Liver (tissue), 9 donors: ENCODE measurements around the gene ZNF664. TPM values are rescaled to one million over a fixed set of nuclear protein-coding genes. Genes with fewer than 3 reads are reported as not detected.

Experiments
- DNase-seq: peaks from one replicate; pipeline ENCODE4 v3.0.0-alpha.2; 2017; ENCODE audit warnings: low spot score
- H3K27ac ChIP-seq, 2 donors: one replicate each; pipeline ENCODE4 v1.7.0; 2013; ENCODE audit warnings: inconsistent platforms in 2 of 2, low read length in 2 of 2, control low read depth in 1 of 2, low read depth in 1 of 2, mild to moderate bottlenecking in 1 of 2
- H3K27me3 ChIP-seq, 4 donors: one replicate each; pipeline versions ENCODE4 v1.6.1 to v1.7.0; 2013; ENCODE audit warnings: low read length in 3 of 4, inconsistent platforms in 1 of 4, mild to moderate bottlenecking in 1 of 4, moderate library complexity in 1 of 4; ENCODE audit not compliant: control insufficient read depth in 4 of 4, insufficient read depth in 4 of 4
- H3K36me3 ChIP-seq, 4 donors: one replicate each; pipeline versions ENCODE4 v1.6.1 to v1.7.0; 2013; ENCODE audit warnings: low read length in 3 of 4, mild to moderate bottlenecking in 3 of 4, low read depth in 1 of 4, moderate library complexity in 1 of 4; ENCODE audit not compliant: control insufficient read depth in 4 of 4, insufficient read depth in 3 of 4
- H3K4me1 ChIP-seq, 4 donors: one replicate each; pipeline versions ENCODE4 v1.6.1 to v1.7.0; 2013; ENCODE audit warnings: low read length in 3 of 4, mild to moderate bottlenecking in 3 of 4, moderate library complexity in 1 of 4; ENCODE audit not compliant: control insufficient read depth in 4 of 4, insufficient read depth in 4 of 4
- H3K4me3 ChIP-seq, 3 donors: one replicate each; pipeline versions ENCODE4 v1.6.1 to v1.7.0; 2013; ENCODE audit warnings: low read length in 3 of 3, control low read depth in 1 of 3, low read depth in 1 of 3, mild to moderate bottlenecking in 1 of 3
- H3K9ac ChIP-seq, 2 donors: one replicate each; pipeline ENCODE4 v1.7.0; 2013; ENCODE audit warnings: low read length in 2 of 2, mild to moderate bottlenecking in 2 of 2, moderate library complexity in 2 of 2, control low read depth in 1 of 2, low read depth in 1 of 2
- H3K9me3 ChIP-seq, 4 donors: one replicate each; pipeline versions ENCODE4 v1.6.1 to v1.7.0; 2013; ENCODE audit warnings: low read length in 3 of 4; ENCODE audit not compliant: control insufficient read depth in 4 of 4
- EGR1 ChIP-seq, 2 donors: IDR thresholded peaks; 2 replicates each; pipeline ENCODE4 v1.6.1; 2016 to 2018; ENCODE audit warnings: antibody characterized with exemption in 2 of 2, low read depth in 2 of 2
- FOXA2 ChIP-seq: IDR thresholded peaks from 2 replicates; pipeline ENCODE4 v1.6.1; 2016; ENCODE audit warnings: antibody characterized with exemption
- GABPA ChIP-seq, 2 donors: IDR thresholded peaks in 1 of 2; conservative IDR thresholded peaks in 1 of 2; 2 replicates each; pipeline ENCODE4 v1.6.1; 2016; ENCODE audit warnings: antibody characterized with exemption in 2 of 2, mild to moderate bottlenecking in 1 of 2, moderate library complexity in 1 of 2
- HNF4G ChIP-seq: IDR thresholded peaks from 2 replicates; pipeline ENCODE4 v1.6.1; 2016; ENCODE audit warnings: antibody characterized with exemption
- JUND ChIP-seq, 2 donors: IDR thresholded peaks; 2 replicates each; pipeline ENCODE4 v1.6.1; 2016; ENCODE audit warnings: antibody characterized with exemption in 2 of 2
- NR2F2 ChIP-seq: IDR thresholded peaks from 2 replicates; pipeline ENCODE4 v1.6.1; 2016; ENCODE audit warnings: antibody characterized with exemption
- RAD21 ChIP-seq, 2 donors: IDR thresholded peaks; 2 replicates each; pipeline ENCODE4 v1.6.1; 2016; ENCODE audit warnings: antibody characterized with exemption in 2 of 2, mild to moderate bottlenecking in 2 of 2
- RXRA ChIP-seq, 2 donors: IDR thresholded peaks; 2 replicates each; pipeline ENCODE4 v1.6.1; 2017 to 2018; ENCODE audit warnings: antibody characterized with exemption in 2 of 2, mild to moderate bottlenecking in 1 of 2
- SP1 ChIP-seq: IDR thresholded peaks from 2 replicates; pipeline ENCODE4 v1.6.1; 2018; ENCODE audit warnings: antibody characterized with exemption, mild to moderate bottlenecking
- TAF1 ChIP-seq: conservative IDR thresholded peaks from 2 replicates; pipeline ENCODE4 v1.6.1; 2016; ENCODE audit warnings: antibody characterized with exemption, mild to moderate bottlenecking
- YY1 ChIP-seq: IDR thresholded peaks from 2 replicates; pipeline ENCODE4 v1.6.1; 2016; ENCODE audit warnings: antibody characterized with exemption, mild to moderate bottlenecking
- WGBS: extraction: QIAGEN DNeasy Blood & Tissue Kit; methylation state at CpG from one replicate; pipeline ENCODE4 v1.1.7; 2013; 5-methylcytosine and 5-hydroxymethylcytosine counted together
- polyA plus RNA-seq, 2 donors: library from polyadenylated mRNA; stranded (reverse) in 1 of 2; unstranded in 1 of 2; fragments of 200-250 nt in 1 of 2; fragments of >200 nt in 1 of 2; fragmentation: Nextera tagmentation in 1 of 2; extraction: Ambion mirVana in 1 of 2; gene quantifications; one replicate each; pipeline versions ENCODE4 v1.2.1 to v1.2.3, GENCODE V29; 2013 to 2015
- total RNA-seq, 2 donors: library from RNA; depleted of rRNA; stranded (reverse); fragments of >200 nt; gene quantifications; one replicate each; pipeline ENCODE4 v1.2.3, GENCODE V29; 2014
- TF ChIP-seq, protein P1 (sequence below): IDR thresholded peaks from 2 replicates; pipeline ENCODE4 v1.6.1; 2016; ENCODE audit warnings: antibody characterized with exemption
- TF ChIP-seq, protein P2 (sequence below): IDR thresholded peaks from 2 replicates; pipeline ENCODE4 v1.6.1; 2016; ENCODE audit warnings: antibody characterized with exemption
- TF ChIP-seq, protein P3 (sequence below): IDR thresholded peaks from 2 replicates; pipeline ENCODE4 v1.6.1; 2016; ENCODE audit warnings: antibody characterized with exemption
- TF ChIP-seq, protein P4 (sequence below): fragments of 150-350 bp; IDR thresholded peaks from 2 replicates; pipeline ENCODE4 v1.5.1; 2017; ENCODE audit warnings: improper control_type of control experiment, low read depth, low read length; ENCODE audit not compliant: missing input control
- TF ChIP-seq, protein P5 (sequence below): IDR thresholded peaks from 2 replicates; pipeline ENCODE4 v1.6.1; 2016; ENCODE audit warnings: antibody characterized with exemption, mild to moderate bottlenecking
- donor health status: healthy.
- donor health status: healthy.
- donor health status: healthy.
- donor health status: healthy.
- donor health status: healthy.

ZNF664 gene
- total and polyA plus RNA-seq, 4 donors: 7.2 to 40.3 (median 29.6) TPM

DNA sequence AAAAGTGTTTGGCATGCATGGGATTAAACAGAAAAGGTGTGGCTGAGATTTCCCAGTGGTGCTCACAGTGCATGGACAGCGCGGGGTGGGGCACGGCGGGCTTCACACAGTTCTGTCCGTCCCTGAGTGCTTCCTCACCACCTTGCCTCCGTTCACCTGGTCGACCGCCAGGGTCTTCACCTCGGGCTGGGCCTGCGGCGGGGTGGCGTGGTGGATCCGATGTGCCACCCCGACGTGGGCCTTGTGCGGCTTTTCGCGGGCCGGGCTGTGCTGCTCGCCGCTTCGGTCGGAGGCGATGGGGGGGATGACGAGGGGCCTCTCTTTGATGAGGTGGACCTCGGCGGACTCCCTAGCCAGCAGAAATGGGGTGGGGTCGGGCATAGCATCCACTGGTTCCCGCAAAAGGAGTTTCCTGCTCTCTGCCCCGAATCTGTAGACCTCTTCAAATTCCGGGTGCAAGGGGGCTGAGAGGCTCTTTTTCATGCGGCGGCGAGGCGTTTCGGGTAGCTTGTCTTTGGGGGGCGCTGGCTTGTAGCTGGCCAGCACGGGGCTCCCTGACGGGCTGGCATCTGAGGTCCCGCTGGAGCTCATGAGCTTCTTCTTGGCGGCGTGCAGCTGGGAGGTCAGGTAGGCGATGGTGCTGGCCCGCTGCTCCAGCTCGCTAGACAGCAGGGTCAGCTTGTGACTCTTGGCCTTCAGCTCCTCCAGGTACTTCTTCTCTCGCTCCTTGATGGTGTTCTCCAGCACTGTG, 35.9 kb upstream of the ZNF664 start:
- Histone ChIP-seq H3K4me3 (no peak overlapping the region), H3K27ac (peak overlapping the region in 1 of 2 donors; percentile 29), H3K36me3 (peaks cover 5 to 17% (median 7%) of the 10 kb centered on the region in 4 donors), H3K4me1 (peaks cover 0 to 1% (median 0%) of the 10 kb centered on the region in 4 donors), H3K9ac (no peak overlapping the region), H3K9me3 (peaks cover 0 to 2% (median 0%) of the 10 kb centered on the region in 4 donors), H3K27me3 (no peaks in the 10 kb centered on the region)
- WGBS: 96% methylated on average over 46 of the region's 46 CpGs
- no peak for DNase-seq
- TF ChIP-seq FOXA2 (no peak), RAD21 (IDR thresholded peaks at IDR 0.05) (no peak), JUND (IDR thresholded peaks at IDR 0.05) (no peak), GABPA (IDR thresholded peaks at IDR 0.05 in 1 of 2, conservative IDR thresholded peaks at IDR 0.05 in 1 of 2) (no peak), SP1 (no peak), RXRA (IDR thresholded peaks at IDR 0.05) (no peak), TAF1 (no peak), EGR1 (IDR thresholded peaks at IDR 0.05; ENCODE audit: low read depth in 2 of 2) (no peak), YY1 (no peak), NR2F2 (no peak), HNF4G (no peak)
- TF ChIP-seq, protein P1, sequence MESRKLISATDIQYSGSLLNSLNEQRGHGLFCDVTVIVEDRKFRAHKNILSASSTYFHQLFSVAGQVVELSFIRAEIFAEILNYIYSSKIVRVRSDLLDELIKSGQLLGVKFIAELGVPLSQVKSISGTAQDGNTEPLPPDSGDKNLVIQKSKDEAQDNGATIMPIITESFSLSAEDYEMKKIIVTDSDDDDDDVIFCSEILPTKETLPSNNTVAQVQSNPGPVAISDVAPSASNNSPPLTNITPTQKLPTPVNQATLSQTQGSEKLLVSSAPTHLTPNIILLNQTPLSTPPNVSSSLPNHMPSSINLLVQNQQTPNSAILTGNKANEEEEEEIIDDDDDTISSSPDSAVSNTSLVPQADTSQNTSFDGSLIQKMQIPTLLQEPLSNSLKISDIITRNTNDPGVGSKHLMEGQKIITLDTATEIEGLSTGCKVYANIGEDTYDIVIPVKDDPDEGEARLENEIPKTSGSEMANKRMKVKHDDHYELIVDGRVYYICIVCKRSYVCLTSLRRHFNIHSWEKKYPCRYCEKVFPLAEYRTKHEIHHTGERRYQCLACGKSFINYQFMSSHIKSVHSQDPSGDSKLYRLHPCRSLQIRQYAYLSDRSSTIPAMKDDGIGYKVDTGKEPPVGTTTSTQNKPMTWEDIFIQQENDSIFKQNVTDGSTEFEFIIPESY: no peak
- TF ChIP-seq, protein P2, sequence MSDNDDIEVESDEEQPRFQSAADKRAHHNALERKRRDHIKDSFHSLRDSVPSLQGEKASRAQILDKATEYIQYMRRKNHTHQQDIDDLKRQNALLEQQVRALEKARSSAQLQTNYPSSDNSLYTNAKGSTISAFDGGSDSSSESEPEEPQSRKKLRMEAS: no peak
- TF ChIP-seq, protein P3, sequence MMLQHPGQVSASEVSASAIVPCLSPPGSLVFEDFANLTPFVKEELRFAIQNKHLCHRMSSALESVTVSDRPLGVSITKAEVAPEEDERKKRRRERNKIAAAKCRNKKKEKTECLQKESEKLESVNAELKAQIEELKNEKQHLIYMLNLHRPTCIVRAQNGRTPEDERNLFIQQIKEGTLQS: no peak
- TF ChIP-seq, protein P4, sequence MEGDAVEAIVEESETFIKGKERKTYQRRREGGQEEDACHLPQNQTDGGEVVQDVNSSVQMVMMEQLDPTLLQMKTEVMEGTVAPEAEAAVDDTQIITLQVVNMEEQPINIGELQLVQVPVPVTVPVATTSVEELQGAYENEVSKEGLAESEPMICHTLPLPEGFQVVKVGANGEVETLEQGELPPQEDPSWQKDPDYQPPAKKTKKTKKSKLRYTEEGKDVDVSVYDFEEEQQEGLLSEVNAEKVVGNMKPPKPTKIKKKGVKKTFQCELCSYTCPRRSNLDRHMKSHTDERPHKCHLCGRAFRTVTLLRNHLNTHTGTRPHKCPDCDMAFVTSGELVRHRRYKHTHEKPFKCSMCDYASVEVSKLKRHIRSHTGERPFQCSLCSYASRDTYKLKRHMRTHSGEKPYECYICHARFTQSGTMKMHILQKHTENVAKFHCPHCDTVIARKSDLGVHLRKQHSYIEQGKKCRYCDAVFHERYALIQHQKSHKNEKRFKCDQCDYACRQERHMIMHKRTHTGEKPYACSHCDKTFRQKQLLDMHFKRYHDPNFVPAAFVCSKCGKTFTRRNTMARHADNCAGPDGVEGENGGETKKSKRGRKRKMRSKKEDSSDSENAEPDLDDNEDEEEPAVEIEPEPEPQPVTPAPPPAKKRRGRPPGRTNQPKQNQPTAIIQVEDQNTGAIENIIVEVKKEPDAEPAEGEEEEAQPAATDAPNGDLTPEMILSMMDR: no peak
- TF ChIP-seq, protein P5, sequence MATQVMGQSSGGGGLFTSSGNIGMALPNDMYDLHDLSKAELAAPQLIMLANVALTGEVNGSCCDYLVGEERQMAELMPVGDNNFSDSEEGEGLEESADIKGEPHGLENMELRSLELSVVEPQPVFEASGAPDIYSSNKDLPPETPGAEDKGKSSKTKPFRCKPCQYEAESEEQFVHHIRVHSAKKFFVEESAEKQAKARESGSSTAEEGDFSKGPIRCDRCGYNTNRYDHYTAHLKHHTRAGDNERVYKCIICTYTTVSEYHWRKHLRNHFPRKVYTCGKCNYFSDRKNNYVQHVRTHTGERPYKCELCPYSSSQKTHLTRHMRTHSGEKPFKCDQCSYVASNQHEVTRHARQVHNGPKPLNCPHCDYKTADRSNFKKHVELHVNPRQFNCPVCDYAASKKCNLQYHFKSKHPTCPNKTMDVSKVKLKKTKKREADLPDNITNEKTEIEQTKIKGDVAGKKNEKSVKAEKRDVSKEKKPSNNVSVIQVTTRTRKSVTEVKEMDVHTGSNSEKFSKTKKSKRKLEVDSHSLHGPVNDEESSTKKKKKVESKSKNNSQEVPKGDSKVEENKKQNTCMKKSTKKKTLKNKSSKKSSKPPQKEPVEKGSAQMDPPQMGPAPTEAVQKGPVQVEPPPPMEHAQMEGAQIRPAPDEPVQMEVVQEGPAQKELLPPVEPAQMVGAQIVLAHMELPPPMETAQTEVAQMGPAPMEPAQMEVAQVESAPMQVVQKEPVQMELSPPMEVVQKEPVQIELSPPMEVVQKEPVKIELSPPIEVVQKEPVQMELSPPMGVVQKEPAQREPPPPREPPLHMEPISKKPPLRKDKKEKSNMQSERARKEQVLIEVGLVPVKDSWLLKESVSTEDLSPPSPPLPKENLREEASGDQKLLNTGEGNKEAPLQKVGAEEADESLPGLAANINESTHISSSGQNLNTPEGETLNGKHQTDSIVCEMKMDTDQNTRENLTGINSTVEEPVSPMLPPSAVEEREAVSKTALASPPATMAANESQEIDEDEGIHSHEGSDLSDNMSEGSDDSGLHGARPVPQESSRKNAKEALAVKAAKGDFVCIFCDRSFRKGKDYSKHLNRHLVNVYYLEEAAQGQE: no peak
